ENCODE measurements around the gene HLX. TPM values are rescaled to one million over a fixed set of nuclear protein-coding genes. Genes with fewer than 3 reads are reported as not detected.

The HLX gene
- total RNA-seq, 1 donor: 9.0 TPM

DNA sequence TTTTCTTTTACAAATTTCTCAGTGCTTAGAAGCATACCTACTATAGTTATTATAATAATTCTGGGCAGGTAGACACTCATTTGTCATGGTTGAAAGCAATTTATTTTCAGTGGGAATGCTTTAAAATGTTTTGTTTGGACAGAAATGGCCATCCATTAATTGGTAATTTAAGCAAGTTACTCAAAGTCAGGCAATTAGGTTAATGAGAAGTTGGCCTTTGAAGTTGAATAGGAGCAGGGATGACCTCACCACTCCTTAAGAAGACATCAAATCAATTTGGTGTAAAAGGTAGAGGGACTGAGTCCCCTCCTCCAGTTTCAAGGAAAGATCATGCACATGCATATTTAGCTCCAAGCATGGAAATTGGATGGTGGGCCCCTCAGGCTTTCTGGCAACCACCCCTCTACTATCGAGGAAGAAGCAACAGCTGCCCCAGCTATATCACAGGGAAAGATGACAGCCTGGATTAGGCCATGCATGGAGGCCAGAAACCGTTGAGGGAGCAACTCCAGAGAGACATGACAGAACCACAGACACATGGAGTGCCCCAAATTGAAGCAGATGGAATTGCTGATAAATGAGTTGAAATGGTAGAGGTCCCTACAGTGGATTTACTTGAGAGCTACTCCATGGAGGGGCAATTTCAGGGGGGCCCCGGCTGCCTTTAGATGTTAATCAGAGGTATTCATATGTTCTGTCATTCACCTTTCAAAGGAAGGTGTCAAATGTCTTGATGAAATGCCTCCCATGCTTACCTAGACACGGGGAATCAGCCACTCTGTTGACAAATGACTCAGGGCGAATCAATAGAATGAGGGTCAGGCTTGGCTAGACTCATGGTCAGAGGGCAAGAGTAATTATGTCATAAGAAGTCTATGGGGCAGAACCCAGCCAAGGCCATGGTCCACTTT, 26.7 kb downstream of the HLX start:
- Histone ChIP-seq H3K4me2 (ENCODE audit: insufficient read depth, low read length) (no peak overlapping the region), H3K4me1 (ENCODE audit: insufficient read depth, low read length) (peaks cover 36% of the 10 kb centered on the region), H2AFZ (ENCODE audit: low read length) (no peak overlapping the region), H3K27ac (ENCODE audit: low read depth, low read length) (no peak overlapping the region), H3K4me3 (ENCODE audit: insufficient read depth, low read length) (no peak overlapping the region), H3K36me3 (ENCODE audit: insufficient read depth, low read length) (no peaks in the 10 kb centered on the region), H3K27me3 (ENCODE audit: insufficient read depth, low read length) (no peaks in the 10 kb centered on the region), H3K79me2 (ENCODE audit: insufficient read depth, low read length) (no peaks in the 10 kb centered on the region), H3K9me3 (ENCODE audit: low read depth, low read length) (no peaks in the 10 kb centered on the region), H4K20me1 (ENCODE audit: insufficient read depth, low read length) (no peaks in the 10 kb centered on the region)
- TF ChIP-seq, protein P1, sequence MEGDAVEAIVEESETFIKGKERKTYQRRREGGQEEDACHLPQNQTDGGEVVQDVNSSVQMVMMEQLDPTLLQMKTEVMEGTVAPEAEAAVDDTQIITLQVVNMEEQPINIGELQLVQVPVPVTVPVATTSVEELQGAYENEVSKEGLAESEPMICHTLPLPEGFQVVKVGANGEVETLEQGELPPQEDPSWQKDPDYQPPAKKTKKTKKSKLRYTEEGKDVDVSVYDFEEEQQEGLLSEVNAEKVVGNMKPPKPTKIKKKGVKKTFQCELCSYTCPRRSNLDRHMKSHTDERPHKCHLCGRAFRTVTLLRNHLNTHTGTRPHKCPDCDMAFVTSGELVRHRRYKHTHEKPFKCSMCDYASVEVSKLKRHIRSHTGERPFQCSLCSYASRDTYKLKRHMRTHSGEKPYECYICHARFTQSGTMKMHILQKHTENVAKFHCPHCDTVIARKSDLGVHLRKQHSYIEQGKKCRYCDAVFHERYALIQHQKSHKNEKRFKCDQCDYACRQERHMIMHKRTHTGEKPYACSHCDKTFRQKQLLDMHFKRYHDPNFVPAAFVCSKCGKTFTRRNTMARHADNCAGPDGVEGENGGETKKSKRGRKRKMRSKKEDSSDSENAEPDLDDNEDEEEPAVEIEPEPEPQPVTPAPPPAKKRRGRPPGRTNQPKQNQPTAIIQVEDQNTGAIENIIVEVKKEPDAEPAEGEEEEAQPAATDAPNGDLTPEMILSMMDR (IDR thresholded peaks at IDR 0.05; ENCODE audit: extremely low read depth, low read depth, low read length): no peak
- DNase-seq (ENCODE audit: insufficient read length, low spot score, missing footprints): no peak

DNA sequence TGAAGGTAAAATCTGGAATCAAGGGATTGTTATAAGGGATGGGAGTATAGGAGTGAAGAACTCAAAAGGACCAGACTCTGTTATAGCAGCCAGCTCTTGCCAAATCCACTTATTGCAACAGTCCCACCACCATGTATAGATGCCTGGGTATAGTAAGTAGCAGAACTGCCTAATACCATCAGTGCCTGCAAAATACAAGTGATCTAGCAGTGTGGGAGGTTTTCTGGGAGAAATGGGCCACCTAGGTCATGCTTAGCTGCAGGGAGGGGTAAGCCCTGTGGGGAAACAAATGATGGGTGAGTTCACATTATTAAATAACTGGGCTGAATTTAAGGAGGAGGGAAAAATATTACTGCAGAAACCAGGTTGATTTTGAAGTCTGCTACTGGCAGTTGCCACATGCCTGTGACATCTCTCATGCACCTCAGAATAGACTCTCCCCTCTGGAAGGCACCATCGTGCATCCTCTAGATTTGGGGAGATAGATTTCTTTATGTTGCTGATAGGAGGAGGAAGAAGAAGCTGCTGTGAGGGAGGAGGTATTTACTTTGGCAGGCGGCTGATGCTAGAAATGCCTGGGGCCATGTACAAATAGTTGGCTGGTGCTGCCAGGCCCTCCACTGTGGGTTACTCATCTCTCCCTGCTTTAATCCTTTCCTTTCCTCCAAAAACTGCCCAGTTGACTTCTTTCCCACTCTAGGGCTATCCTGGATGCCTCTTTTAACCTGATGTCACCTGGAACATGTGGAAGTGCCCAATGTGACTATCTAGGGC, 27.5 kb downstream of the HLX start:
- Histone ChIP-seq H3K4me1 (ENCODE audit: insufficient read depth, low read length) (peaks cover 28% of the 10 kb centered on the region), H3K4me2 (ENCODE audit: insufficient read depth, low read length) (no peak overlapping the region), H3K27ac (ENCODE audit: low read depth, low read length) (no peak overlapping the region), H3K27me3 (ENCODE audit: insufficient read depth, low read length) (no peaks in the 10 kb centered on the region), H3K79me2 (ENCODE audit: insufficient read depth, low read length) (no peaks in the 10 kb centered on the region), H3K9me3 (ENCODE audit: low read depth, low read length) (no peaks in the 10 kb centered on the region), H4K20me1 (ENCODE audit: insufficient read depth, low read length) (no peaks in the 10 kb centered on the region), H3K36me3 (ENCODE audit: insufficient read depth, low read length) (no peaks in the 10 kb centered on the region), H2AFZ (ENCODE audit: low read length) (no peak overlapping the region), H3K4me3 (ENCODE audit: insufficient read depth, low read length) (no peak overlapping the region)
- TF ChIP-seq, protein P1 (IDR thresholded peaks at IDR 0.05; ENCODE audit: extremely low read depth, low read depth, low read length): no peak
- no peak for DNase-seq (ENCODE audit: insufficient read length, low spot score, missing footprints)

DNA sequence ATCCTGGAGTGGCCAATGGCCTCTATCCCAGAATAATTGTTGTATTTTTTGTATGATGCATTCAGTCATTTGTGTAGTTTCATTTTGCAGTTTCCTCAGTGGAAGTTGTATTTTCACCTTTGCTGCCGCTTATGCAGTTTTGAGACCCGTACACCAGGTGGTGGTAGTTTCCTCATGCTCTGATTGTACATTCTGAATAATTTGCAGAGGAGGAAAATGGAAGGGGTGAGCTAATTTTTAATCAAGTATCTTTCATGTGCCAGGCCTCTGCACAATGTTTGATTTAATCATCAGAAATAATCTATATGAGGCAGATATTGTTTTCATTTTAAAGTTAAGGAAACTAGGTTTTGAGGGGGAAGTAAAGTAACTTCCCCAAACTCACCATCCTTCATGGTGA, 29.5 kb downstream of the HLX start:
- no peaks in the 10 kb centered on the region for H3K36me3 ChIP-seq (ENCODE audit: insufficient read depth, low read length)
- no peaks in the 10 kb centered on the region for H3K79me2 ChIP-seq (ENCODE audit: insufficient read depth, low read length)
- no peak overlapping the region for H3K4me2 ChIP-seq (ENCODE audit: insufficient read depth, low read length)
- peaks cover 13% of the 10 kb centered on the region for H3K4me1 ChIP-seq (ENCODE audit: insufficient read depth, low read length)
- no peak for DNase-seq (ENCODE audit: insufficient read length, low spot score, missing footprints)
- no peaks in the 10 kb centered on the region for H3K27me3 ChIP-seq (ENCODE audit: insufficient read depth, low read length)
- no peak overlapping the region for H3K27ac ChIP-seq (ENCODE audit: low read depth, low read length)
- no peaks in the 10 kb centered on the region for H3K9me3 ChIP-seq (ENCODE audit: low read depth, low read length)
- no peaks in the 10 kb centered on the region for H4K20me1 ChIP-seq (ENCODE audit: insufficient read depth, low read length)
- no peak overlapping the region for H2AFZ ChIP-seq (ENCODE audit: low read length)
- H3K4me3 ChIP-seq (ENCODE audit: insufficient read depth, low read length): no peak overlapping the region
- TF ChIP-seq, protein P1 (IDR thresholded peaks at IDR 0.05; ENCODE audit: extremely low read depth, low read depth, low read length): peak; percentile 66

DNA sequence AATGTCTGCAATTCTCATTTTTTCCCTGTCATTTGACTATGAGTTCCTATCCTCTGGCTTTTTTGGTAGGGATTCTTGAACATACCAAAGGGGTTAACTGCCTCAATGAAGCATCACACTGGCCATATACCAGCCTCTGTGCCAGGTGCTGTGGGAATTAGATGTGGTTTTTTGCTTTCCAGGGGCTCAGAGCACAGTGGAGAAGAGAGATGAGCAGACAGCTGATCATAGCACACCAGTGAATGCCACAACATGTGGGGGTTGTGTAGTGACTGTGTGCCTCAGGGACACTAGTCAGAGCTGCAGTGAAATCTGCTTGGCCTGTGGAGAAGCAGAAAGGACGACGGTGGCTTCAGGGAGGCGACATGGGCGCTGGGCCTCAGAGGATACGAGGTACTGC, 30.8 kb downstream of the HLX start:
- Histone ChIP-seq H4K20me1 (ENCODE audit: insufficient read depth, low read length) (no peaks in the 10 kb centered on the region), H3K79me2 (ENCODE audit: insufficient read depth, low read length) (no peaks in the 10 kb centered on the region), H3K27me3 (ENCODE audit: insufficient read depth, low read length) (no peaks in the 10 kb centered on the region), H3K4me3 (ENCODE audit: insufficient read depth, low read length) (no peak overlapping the region), H3K36me3 (ENCODE audit: insufficient read depth, low read length) (no peaks in the 10 kb centered on the region), H3K27ac (ENCODE audit: low read depth, low read length) (no peak overlapping the region), H3K9me3 (ENCODE audit: low read depth, low read length) (no peaks in the 10 kb centered on the region), H2AFZ (ENCODE audit: low read length) (no peak overlapping the region), H3K4me1 (ENCODE audit: insufficient read depth, low read length) (peaks cover 13% of the 10 kb centered on the region), H3K4me2 (ENCODE audit: insufficient read depth, low read length) (no peak overlapping the region)
- no peak for DNase-seq (ENCODE audit: insufficient read length, low spot score, missing footprints)
- TF ChIP-seq, protein P1 (IDR thresholded peaks at IDR 0.05; ENCODE audit: extremely low read depth, low read depth, low read length): no peak
